Naive thymus-derived CD8-positive, alpha-beta T cell (primary cell): ENCODE results near the gene CHURC1. TPM values are rescaled to one million over a fixed set of nuclear protein-coding genes. Genes with fewer than 3 reads are reported as not detected.
A peak's percentile ranks its signal among the peaks of the same experiment; 100 is the strongest.

Experiments used
- ATAC-seq, 2 donors: fragments of 150-1000 bp; cut with Tn5 transposase in 1 of 2; sonication (Bioruptor Pico), chemical (Tn5 transposase) in 1 of 2; 1 replicate in 1 of 2; 2 replicates in 1 of 2; pipeline ENCODE4 v1.10.0; 2021; ENCODE audit warnings: mild to moderate bottlenecking in 2 of 2, moderate library complexity in 2 of 2
- POLR2A ChIA-PET: fragments of 350-600 bp; sonication (Branson Sonifier 250); formaldehyde crosslinking; loops from one replicate; lab custom pipeline; 2021; ENCODE audit warnings: antibody characterized with exemption; lab: Charles Lee
- DNase-seq, 10 donors: peaks; one replicate each; pipeline versions ENCODE4 v3.0.0 to v3.0.0-alpha.2; 2020 to 2022
- H3K27ac Mint-ChIP-seq, 10 donors: one replicate each; pipeline ENCODE4 v1.8.0; 2020 to 2022; ENCODE audit warnings: mild to moderate bottlenecking in 10 of 10, mixed read lengths in 10 of 10, moderate library complexity in 4 of 10, inconsistent platforms in 1 of 10
- H3K27me3 Mint-ChIP-seq, 5 donors: one replicate each; pipeline ENCODE4 v1.8.0; 2021 to 2022; ENCODE audit warnings: mixed read lengths in 5 of 5
- H3K36me3 Mint-ChIP-seq, 3 donors: one replicate each; pipeline ENCODE4 v1.8.0; 2020 to 2022; ENCODE audit warnings: mixed read lengths in 3 of 3, mild to moderate bottlenecking in 2 of 3, inconsistent platforms in 1 of 3
- H3K4me1 Mint-ChIP-seq, 4 donors: one replicate each; pipeline ENCODE4 v1.8.0; 2021 to 2022; ENCODE audit warnings: mixed read lengths in 4 of 4
- H3K4me3 Mint-ChIP-seq, 10 donors: one replicate each; pipeline ENCODE4 v1.8.0; 2020 to 2022; ENCODE audit warnings: mild to moderate bottlenecking in 10 of 10, mixed read lengths in 10 of 10, moderate library complexity in 6 of 10, inconsistent platforms in 1 of 10
- H3K9me3 Mint-ChIP-seq, 9 donors: one replicate each; pipeline ENCODE4 v1.8.0; 2020 to 2022; ENCODE audit warnings: mixed read lengths in 9 of 9, mild to moderate bottlenecking in 3 of 9, inconsistent platforms in 1 of 9, moderate library complexity in 1 of 9
- polyA plus RNA-seq, 3 donors: library from polyadenylated mRNA; unstranded; fragments of 300-500 nt; fragmentation: Illumina TruSeq; gene quantifications; one replicate each; pipeline ENCODE4 v1.2.3, GENCODE V29; 2021
- total RNA-seq, 8 experiments: library from RNA in 2 of 8; stranded (reverse) in 2 of 8; gene quantifications; one replicate each; pipeline ENCODE4 v1.2.3 and lab custom pipeline; 2021 to 2026

CHURC1 gene
- total and polyA plus RNA-seq, 5 experiments from 2014 or later, result 99.9 to 166 (median 122) TPM

DNA sequence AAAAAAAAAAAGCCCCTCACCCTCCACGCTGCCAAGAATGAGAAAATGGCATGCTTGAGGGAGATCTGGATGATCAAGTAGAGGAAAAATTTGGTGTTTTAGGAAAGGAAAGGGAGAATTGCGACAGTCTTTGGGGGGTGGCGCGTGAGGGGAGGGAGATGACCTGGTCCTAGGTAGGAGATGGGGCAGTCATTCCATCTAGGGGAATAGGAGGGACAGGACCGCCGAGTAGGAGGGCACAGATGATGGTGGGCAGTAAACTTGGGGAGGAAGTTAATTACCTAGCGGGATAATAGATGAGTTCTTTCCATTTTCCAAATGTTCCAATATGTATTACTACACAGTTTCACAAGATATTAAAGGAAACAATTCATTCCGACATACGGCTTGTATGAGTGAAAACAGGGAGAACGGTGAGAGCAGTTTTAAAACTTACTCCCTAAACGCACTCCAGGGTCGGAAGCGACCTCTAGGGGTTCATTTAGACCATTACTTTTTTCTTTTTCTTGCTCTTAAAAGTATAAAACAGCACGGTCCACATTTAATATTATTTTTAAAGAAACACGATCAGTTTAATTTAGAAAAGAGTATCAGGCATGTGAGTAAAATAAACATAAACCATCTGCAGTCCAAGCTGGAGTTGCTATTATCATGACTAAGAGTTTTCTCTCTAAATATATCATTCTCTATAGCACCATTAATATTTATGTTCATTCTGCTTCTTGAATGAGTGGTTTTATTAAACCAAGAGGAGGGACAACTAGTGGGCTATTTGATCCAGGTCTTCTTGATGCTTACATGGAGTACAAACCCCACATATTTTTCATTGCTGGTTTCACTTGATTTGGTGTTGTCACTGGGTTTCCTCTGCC lies 69.4 kb downstream of the CHURC1 start:
- ATAC-seq (no peak), DNase-seq (peak in 6 of 10 donors; percentile 14 to 67 (median 48))
- Mint-ChIP-seq H3K36me3 (no peaks in the 10 kb centered on the region), H3K9me3 (no peaks in the 10 kb centered on the region), H3K27me3 (peaks cover 0 to 6% (median 0%) of the 10 kb centered on the region in 5 donors), H3K27ac (peak overlapping the region in 4 of 10 donors; percentile 9 to 75 (median 14)), H3K4me1 (peaks cover 19 to 33% (median 30%) of the 10 kb centered on the region in 4 donors), H3K4me3 (peak overlapping the region; percentile 34 to 77 (median 69))
- POLR2A ChIA-PET, result interaction anchor here (0.6 to 1.3 kb wide), 4 partner anchors 63 to 1365 kb away, joined by 3 to 6 read pairs (median 4); partner anchors contain the start of gene CHURC1

Other genes starting within 250 kb of the CHURC1 start
- gene PLEKHG3, start 210.0 kb upstream of the CHURC1 start, total RNA-seq, result 1 to 10 TPM in 1 of 2 experiments, under 1 TPM in 1; 0.55 to 1.4 TPM
- gene PLEKHG3, start 210.0 kb upstream of the CHURC1 start, polyA plus RNA-seq, result 10 to 100 TPM in 1 of 3 donors, 1 to 10 TPM in 2; 1.2 to 12.2 (median 1.6) TPM
- gene SPTB, start 34.5 kb upstream of the CHURC1 start, total RNA-seq, result under 1 TPM in 1 of 2 experiments, not detected in 1; 0.14 TPM
- not detected for gene SPTB, start 34.5 kb upstream of the CHURC1 start, polyA plus RNA-seq
- not detected for gene GPX2, start 28.3 kb downstream of the CHURC1 start, total RNA-seq
- gene GPX2, start 28.3 kb downstream of the CHURC1 start, polyA plus RNA-seq, result under 1 TPM in 1 of 3 donors, not detected in 2; 0.29 TPM
- gene RAB15, start 57.9 kb downstream of the CHURC1 start, total RNA-seq, result 1 to 10 TPM; 4.7 TPM
- 10 to 100 TPM in 1 of 3 donors, 1 to 10 TPM in 2; 3.9 to 11.9 (median 4.2) TPM for gene RAB15, start 57.9 kb downstream of the CHURC1 start, polyA plus RNA-seq
- gene FNTB, start 72.4 kb downstream of the CHURC1 start, total RNA-seq, result 1 to 10 TPM; 9.5 to 9.9 TPM
- gene FNTB, start 72.4 kb downstream of the CHURC1 start, polyA plus RNA-seq, result 1 to 10 TPM; 2.0 to 7.7 (median 4.2) TPM
- gene MAX, start 188.1 kb downstream of the CHURC1 start, total RNA-seq, result 100 to 1,000 TPM; 200 to 216 TPM
- gene MAX, start 188.1 kb downstream of the CHURC1 start, polyA plus RNA-seq, result 100 to 1,000 TPM; 121 to 140 (median 131) TPM